Measurements from ENCODE around the gene PTK6.

DNA sequence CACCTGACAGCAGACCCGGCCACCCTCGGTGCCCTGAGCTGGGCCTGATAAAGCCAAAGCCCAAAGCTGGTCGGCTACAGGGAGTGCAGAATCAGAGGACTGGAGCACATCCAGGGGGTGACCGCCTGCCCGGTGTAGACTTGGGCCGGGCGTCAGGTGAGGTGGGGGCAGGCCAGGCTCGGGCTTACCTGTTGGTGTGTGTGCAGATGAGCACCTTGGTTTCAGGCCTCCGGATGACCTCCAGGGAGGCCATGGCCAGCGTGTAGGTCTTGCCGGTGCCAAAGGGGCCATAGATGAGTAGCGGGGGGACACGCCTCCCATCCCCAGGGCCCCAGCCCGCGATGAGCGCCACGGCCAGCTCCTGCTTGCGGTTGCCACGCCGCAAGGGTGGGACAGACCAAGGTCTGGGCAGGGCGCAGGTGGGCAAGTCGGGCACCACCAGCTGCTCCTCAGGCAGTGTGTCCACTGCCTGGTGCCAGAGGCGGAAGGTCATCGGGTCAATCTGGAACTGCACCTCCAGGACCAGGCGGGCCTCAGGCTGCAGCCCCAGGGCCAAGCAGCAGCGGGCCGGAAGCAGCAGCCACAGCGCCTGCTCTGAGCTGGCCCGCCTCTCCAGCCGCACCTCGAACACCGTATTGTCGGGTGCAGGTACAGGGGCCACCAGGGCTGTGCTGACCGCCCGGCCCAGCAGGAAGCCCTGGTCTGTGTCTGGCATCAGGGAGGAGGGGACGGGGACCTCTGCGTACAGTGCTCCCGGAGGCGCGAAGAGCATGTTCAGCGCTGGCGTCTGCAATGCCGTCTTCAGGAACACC, 31.2 kb upstream of the PTK6 start:
- TF ChIP-seq ZBTB17 (tag by site-specific recombination; IDR thresholded peaks at IDR 0.05) = no peak
- TF ChIP-seq, protein P1, sequence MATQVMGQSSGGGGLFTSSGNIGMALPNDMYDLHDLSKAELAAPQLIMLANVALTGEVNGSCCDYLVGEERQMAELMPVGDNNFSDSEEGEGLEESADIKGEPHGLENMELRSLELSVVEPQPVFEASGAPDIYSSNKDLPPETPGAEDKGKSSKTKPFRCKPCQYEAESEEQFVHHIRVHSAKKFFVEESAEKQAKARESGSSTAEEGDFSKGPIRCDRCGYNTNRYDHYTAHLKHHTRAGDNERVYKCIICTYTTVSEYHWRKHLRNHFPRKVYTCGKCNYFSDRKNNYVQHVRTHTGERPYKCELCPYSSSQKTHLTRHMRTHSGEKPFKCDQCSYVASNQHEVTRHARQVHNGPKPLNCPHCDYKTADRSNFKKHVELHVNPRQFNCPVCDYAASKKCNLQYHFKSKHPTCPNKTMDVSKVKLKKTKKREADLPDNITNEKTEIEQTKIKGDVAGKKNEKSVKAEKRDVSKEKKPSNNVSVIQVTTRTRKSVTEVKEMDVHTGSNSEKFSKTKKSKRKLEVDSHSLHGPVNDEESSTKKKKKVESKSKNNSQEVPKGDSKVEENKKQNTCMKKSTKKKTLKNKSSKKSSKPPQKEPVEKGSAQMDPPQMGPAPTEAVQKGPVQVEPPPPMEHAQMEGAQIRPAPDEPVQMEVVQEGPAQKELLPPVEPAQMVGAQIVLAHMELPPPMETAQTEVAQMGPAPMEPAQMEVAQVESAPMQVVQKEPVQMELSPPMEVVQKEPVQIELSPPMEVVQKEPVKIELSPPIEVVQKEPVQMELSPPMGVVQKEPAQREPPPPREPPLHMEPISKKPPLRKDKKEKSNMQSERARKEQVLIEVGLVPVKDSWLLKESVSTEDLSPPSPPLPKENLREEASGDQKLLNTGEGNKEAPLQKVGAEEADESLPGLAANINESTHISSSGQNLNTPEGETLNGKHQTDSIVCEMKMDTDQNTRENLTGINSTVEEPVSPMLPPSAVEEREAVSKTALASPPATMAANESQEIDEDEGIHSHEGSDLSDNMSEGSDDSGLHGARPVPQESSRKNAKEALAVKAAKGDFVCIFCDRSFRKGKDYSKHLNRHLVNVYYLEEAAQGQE (tag by site-specific recombination; IDR thresholded peaks at IDR 0.05) = no peak
- TF ChIP-seq, protein P2, sequence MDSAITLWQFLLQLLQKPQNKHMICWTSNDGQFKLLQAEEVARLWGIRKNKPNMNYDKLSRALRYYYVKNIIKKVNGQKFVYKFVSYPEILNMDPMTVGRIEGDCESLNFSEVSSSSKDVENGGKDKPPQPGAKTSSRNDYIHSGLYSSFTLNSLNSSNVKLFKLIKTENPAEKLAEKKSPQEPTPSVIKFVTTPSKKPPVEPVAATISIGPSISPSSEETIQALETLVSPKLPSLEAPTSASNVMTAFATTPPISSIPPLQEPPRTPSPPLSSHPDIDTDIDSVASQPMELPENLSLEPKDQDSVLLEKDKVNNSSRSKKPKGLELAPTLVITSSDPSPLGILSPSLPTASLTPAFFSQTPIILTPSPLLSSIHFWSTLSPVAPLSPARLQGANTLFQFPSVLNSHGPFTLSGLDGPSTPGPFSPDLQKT (IDR thresholded peaks at IDR 0.05; ENCODE audit: borderline replicate concordance, low read depth, low read length) = no peak
- no peak for TF ChIP-seq GLI2 (tag by site-specific recombination; IDR thresholded peaks at IDR 0.05; ENCODE audit: borderline replicate concordance, low read depth)
- TF ChIP-seq, protein P3, sequence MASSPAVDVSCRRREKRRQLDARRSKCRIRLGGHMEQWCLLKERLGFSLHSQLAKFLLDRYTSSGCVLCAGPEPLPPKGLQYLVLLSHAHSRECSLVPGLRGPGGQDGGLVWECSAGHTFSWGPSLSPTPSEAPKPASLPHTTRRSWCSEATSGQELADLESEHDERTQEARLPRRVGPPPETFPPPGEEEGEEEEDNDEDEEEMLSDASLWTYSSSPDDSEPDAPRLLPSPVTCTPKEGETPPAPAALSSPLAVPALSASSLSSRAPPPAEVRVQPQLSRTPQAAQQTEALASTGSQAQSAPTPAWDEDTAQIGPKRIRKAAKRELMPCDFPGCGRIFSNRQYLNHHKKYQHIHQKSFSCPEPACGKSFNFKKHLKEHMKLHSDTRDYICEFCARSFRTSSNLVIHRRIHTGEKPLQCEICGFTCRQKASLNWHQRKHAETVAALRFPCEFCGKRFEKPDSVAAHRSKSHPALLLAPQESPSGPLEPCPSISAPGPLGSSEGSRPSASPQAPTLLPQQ (tag by site-specific recombination; IDR thresholded peaks at IDR 0.05) = no peak
- TF ChIP-seq, protein P4, sequence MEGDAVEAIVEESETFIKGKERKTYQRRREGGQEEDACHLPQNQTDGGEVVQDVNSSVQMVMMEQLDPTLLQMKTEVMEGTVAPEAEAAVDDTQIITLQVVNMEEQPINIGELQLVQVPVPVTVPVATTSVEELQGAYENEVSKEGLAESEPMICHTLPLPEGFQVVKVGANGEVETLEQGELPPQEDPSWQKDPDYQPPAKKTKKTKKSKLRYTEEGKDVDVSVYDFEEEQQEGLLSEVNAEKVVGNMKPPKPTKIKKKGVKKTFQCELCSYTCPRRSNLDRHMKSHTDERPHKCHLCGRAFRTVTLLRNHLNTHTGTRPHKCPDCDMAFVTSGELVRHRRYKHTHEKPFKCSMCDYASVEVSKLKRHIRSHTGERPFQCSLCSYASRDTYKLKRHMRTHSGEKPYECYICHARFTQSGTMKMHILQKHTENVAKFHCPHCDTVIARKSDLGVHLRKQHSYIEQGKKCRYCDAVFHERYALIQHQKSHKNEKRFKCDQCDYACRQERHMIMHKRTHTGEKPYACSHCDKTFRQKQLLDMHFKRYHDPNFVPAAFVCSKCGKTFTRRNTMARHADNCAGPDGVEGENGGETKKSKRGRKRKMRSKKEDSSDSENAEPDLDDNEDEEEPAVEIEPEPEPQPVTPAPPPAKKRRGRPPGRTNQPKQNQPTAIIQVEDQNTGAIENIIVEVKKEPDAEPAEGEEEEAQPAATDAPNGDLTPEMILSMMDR (tag by site-specific recombination; IDR thresholded peaks at IDR 0.05) = no peak
- TF ChIP-seq ZFP3 (tag by site-specific recombination; IDR thresholded peaks at IDR 0.05; ENCODE audit: low read depth) = no peak
- TF ChIP-seq ZNF24 (tag by site-specific recombination; IDR thresholded peaks at IDR 0.05) = no peak

Measured in HEK293 (cell line).